ENCODE results near the gene UHRF2.
"Not testable (repeated sequence)": the region's sequence is repeated elsewhere in the genome, so short reads cannot be mapped to it uniquely, and the experiment has no call there.

The UHRF2 gene

DNA sequence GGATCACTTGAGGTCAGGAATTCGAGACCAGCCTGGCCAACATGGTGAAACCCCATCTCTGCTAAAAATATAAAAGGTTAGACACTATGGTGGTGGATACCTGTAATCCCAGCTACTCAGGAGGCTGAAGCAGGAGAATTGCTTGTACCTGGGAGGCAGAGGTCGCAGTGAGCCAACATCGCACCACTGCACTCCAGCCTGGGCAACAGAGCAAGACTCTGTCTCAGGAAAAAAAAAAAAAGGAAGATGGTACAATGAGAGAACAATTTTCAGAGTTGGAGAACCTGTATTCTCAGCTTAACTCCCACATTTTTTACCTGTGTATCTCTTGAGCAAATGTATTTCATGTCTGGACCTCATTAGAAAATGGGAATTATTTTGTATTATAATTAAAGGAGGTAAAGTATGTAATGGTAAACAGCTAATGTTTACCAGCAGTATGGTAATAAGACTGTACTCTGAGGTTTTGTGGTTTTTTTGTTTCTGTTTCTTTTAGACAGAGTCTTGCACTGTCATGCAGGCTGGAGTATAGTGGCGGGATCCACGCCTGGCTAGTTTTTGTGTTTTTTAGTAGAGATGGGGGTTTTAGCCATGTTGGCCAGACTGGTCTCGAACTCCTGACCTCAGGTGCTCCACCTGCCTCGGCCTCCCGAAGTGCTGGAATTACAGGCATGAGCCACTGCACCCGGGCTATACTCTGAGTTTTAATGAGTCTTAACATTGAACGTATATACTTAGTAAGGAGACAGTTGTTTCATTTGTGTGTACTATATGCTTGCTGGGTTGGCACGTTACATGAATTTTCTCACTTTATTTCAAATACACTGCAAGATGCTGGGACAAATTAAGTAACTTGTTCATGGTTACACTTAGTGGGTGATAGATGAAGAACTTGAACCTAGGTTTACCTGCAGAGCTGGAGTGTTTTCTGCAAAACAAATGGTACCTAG lies 16.2 kb downstream of the UHRF2 start:
- peak; percentile 69 for DNase-seq

GRCh38 chr9:6431038-6431437 lies 18.0 kb downstream of the UHRF2 start:
- DNase-seq = no peak

DNA sequence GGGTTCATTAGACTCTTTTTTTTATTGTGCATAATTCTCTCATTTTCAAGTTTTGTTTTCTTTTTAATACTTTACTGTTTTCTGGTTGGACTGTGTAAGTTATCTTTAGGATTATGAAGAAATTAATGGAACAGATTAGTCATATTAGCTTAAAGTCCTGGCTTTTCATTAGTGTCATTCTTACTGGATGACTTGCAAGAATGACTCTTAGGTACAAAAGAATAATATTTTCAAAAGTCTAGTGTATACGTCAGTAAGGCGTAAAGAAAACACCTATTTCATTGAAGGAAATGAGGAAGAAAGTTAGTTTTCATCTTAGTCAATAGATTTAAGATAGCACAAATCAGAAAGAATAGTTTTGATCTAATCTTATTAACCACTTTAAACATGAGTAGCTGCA lies 20.4 kb downstream of the UHRF2 start:
- no peak for DNase-seq

DNA sequence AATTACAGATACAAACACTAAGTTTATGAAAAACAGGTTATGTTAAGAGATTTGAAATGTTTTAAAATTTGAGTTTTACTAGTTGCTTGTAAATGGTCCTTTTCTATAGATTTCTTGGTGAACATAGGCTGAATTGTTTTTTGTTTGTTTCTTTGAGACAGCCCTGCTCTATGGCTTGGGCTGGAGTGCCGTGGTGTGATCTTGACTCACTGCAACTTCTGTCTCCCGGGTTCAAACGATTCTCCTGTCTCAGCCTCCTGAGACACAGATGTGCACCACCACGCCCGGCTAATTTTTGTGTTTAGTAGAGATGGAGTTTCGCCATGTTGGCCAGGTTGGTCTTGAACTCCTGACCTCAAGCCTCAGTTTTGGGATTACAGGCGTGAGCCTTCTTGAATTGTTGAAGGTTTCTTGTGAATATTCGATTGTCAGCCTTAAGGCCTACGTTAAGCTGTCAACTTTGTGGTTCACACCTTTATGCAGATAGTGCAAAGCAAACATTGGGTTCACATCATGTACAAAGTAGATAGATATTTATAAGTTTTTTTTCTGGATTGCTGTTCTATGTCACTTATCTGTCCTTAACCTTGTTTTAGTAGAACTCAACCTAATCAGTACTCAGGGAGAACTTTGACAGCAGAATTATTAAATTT lies 26.2 kb downstream of the UHRF2 start:
- DNase-seq = no peak

DNA sequence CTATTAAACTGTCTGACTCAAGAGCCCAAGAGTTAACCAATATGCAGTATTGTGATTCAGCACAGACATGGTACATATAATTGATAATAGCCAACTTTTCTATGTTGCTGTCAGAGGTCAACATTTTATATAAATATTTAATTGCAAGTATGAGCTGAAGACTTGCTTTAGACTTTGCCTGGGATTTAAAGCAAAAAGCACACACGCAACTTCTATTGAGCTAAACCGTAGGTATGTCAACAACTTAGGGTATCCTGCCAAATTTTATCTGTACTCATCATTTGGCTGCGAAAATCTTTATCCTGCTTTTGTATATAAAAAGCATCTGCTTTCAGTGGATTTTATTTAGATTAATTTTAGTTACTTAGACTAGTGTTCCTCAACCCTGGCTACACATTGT lies 27.4 kb downstream of the UHRF2 start:
- no peak for DNase-seq

DNA sequence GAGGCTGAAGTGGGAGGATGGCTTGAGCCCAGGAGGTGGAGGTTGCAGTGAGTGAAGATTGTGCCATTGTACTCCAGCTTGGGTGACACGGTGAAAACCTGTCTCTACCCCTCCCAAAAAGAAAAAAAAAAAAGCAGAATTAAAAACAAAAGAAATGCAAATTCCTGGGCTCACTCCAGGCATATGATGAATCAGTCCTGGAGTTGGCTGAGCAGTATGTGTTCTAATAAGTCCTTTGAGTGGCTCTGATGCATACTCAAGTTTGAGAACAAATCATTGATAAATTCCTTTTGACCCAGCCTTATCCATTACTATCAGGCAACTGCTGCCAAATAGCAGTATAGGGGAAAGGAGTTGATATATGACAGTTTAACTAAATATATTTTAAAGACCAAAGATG lies 28.3 kb downstream of the UHRF2 start:
- DNase-seq = no peak

GRCh38 chr9:6443661-6444060 lies 30.7 kb downstream of the UHRF2 start:
- DNase-seq = no peak

DNA sequence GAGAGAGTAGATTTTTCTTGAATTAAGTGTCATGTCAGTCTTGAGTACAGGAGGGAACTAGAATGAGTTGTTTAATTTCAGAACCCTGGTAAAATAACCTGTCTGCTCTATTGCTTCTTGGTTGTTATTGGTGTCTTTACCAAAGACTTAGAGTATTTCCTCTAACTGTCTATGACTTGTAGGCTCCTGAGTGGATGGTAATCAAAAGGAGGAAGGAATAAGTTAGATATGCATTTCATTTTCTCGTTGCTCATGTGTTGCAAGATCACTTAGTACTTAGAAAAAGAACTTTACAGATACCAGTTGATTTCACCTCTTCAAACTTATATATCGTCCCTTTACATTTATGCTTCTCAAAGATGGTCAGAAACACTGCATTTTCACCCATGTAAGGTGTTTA lies 31.1 kb downstream of the UHRF2 start:
- DNase-seq = peak; percentile 56

DNA sequence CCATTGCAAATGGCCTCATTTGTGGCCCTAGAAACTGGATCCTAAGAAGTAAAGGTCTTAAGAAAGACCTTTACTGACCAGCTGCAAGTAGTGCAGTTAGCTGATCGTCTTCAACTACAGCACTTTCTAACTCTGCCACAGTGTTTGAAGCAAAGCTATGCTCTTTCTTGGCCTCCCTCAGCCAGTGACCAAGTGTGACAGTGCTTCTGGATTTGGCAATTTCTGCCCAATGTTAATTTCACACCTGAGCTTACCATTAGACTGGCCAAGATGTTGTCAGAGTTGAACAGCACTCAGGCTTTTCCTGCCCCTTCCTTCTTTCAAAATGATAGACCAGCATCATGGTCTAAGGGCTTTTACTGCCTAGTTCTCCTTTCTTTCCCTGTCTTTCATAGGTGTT lies 36.1 kb downstream of the UHRF2 start:
- no peak for DNase-seq

- DNase-seq = peak; percentile 24
Observed at GRCh38 chr9:6449645-6450044, 36.6 kb downstream of the UHRF2 start.

GRCh38 chr9:6450641-6451375 lies 37.8 kb downstream of the UHRF2 start:
- no peak for DNase-seq

- DNase-seq = not testable (repeated sequence)
Observed at GRCh38 chr9:6455292-6455691, 42.3 kb downstream of the UHRF2 start.

- not testable (repeated sequence) for DNase-seq
Observed at GRCh38 chr9:6458704-6459103, 45.7 kb downstream of the UHRF2 start.

GRCh38 chr9:6459718-6460117 lies 46.7 kb downstream of the UHRF2 start:
- DNase-seq = no peak

DNA sequence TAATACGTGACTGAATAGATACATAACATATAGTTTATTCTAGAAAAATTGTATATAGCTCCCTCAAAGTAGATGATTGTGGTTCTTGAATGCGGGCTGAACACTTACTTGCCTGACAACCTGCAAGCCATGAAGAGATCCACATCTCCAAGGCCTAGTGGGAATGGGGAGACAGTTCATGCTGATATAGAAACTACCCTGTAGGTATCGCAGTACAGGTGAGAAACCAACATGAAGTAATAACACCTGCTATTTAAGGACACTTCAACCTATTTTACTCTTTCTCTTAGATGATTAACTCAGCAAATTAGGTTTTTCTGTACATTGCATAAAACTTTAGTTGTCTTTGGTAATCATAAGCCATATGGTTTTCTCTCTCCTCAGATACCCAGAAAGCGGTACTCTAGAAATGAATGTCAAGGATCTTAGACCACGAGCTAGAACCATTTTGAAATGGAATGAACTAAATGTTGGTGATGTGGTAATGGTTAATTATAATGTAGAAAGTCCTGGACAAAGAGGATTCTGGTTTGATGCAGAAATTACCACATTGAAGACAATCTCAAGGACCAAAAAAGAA lies 47.3 kb downstream of the UHRF2 start:
- no peak for DNase-seq

GRCh38 chr9:6461619-6462018 lies 48.6 kb downstream of the UHRF2 start:
- no peak for DNase-seq

GRCh38 chr9:6467006-6467625 lies 54.1 kb downstream of the UHRF2 start:
- DNase-seq = no peak

- DNase-seq = no peak
Observed at GRCh38 chr9:6471231-6471850, 58.3 kb downstream of the UHRF2 start.

DNA sequence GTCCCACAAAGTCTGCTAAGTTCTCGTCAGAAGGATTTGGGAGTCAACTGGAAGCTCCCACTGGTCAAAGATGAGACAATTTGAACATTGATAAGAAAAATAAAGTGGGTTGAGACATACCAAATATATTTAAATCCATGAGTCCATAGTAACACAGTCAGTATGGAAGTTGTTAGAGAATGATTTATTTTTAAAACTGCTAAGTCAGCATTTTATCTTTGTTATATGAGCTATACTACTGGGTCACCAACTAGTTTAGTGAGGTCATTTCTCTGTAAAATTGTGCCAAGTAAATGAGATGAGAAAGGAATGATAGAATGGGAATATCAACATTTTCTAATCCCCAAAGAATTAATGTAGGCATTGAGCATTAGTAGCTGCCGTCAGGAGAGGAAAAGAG lies 60.2 kb downstream of the UHRF2 start:
- DNase-seq = no peak

DNA sequence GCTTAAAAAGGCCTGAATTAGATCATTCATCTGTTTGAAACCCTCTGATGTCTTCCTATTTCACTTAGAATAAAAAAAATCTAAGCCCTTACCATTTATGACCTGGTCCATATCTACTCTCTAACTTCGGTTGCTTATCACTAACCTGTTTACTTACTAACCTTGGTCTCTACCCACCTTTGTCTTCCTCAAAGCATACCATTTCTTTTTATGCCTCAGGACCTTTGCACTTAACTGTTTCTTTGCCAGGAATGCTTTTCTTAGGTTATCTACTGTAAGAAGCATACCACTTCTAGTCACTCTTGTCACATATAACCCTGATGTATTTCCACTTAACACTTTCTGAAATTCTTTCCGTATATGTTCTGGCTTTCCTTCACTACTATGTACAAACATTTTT lies 67.0 kb downstream of the UHRF2 start:
- no peak for DNase-seq

DNA sequence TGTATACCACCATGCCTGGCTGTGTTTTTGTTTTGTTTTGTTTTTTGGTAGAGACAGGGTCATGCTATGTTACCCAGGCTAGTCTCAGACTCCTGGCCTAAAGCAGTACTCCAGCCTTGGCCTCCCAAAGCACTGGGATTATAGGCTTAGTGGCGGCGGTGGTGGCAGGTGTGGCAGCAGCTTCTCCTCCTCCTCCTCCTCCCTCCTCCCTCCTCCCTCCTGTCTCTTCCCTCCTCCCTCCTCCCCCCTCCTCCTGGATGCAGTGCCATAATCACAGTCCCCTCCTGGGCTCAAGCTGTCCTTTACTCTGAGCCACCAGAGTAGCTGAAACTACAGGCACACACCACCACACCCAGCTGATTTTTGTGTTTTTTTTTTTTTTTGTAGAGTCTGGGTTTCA lies 71.2 kb downstream of the UHRF2 start:
- DNase-seq = no peak

GRCh38 chr9:6488395-6488794 lies 75.4 kb downstream of the UHRF2 start:
- peak; percentile 13 for DNase-seq
